ENCODE data around the gene ANXA1.
"Not testable (repeated sequence)": the region's sequence is repeated elsewhere in the genome, so short reads cannot be mapped to it uniquely, and the experiment has no call there.

The ANXA1 gene

GRCh38 chr9:73167614-73168013, 15.9 kb downstream of the ANXA1 start:
- no peak for TF ChIP-seq GATA1 (IDR thresholded peaks at IDR 0.05; ENCODE audit: low read depth, low read length)
- no peak for DNase-seq

- DNase-seq: no peak
- TF ChIP-seq GATA1 (IDR thresholded peaks at IDR 0.05; ENCODE audit: low read depth, low read length) (no peak), POLR2A (IDR thresholded peaks at IDR 0.05; ENCODE audit: low read length) (no peak)
Observed at GRCh38 chr9:73168298-73168934, 16.8 kb downstream of the ANXA1 start.

GRCh38 chr9:73170185-73170957, 18.7 kb downstream of the ANXA1 start:
- DNase-seq: no peak
- TF ChIP-seq POLR2A (IDR thresholded peaks at IDR 0.05; ENCODE audit: low read length) (no peak), GATA1 (IDR thresholded peaks at IDR 0.05; ENCODE audit: low read depth, low read length) (no peak)

- TF ChIP-seq POLR2A (IDR thresholded peaks at IDR 0.05; ENCODE audit: low read length) (no peak), GATA1 (IDR thresholded peaks at IDR 0.05; ENCODE audit: low read depth, low read length) (no peak)
- DNase-seq: no peak
Observed at GRCh38 chr9:73172901-73173215, 21.2 kb downstream of the ANXA1 start.

GRCh38 chr9:73173557-73174329, 22.1 kb downstream of the ANXA1 start:
- TF ChIP-seq POLR2A (IDR thresholded peaks at IDR 0.05; ENCODE audit: low read length): no peak
- no peak for TF ChIP-seq GATA1 (IDR thresholded peaks at IDR 0.05; ENCODE audit: low read depth, low read length)

GRCh38 chr9:73174330-73174980, 22.8 kb downstream of the ANXA1 start:
- TF ChIP-seq GATA1 (IDR thresholded peaks at IDR 0.05; ENCODE audit: low read depth, low read length) (no peak), POLR2A (IDR thresholded peaks at IDR 0.05; ENCODE audit: low read length) (no peak)
- DNase-seq: no peak

More at GRCh38 chr9:73173557-73174329, 22.1 kb downstream of the ANXA1 start:
- no peak for DNase-seq

- no peak for TF ChIP-seq GATA1 (IDR thresholded peaks at IDR 0.05; ENCODE audit: low read depth, low read length)
- no peak for TF ChIP-seq POLR2A (IDR thresholded peaks at IDR 0.05; ENCODE audit: low read length)
- DNase-seq: no peak
Observed at GRCh38 chr9:73176450-73176875, 24.8 kb downstream of the ANXA1 start.

- no peak for DNase-seq
- no peak for TF ChIP-seq POLR2A (IDR thresholded peaks at IDR 0.05; ENCODE audit: low read length)
- TF ChIP-seq GATA1 (IDR thresholded peaks at IDR 0.05; ENCODE audit: low read depth, low read length): no peak
Observed at GRCh38 chr9:73178044-73178443, 26.4 kb downstream of the ANXA1 start.

- DNase-seq: no peak
- no peak for TF ChIP-seq GATA1 (IDR thresholded peaks at IDR 0.05; ENCODE audit: low read depth, low read length)
- TF ChIP-seq POLR2A (IDR thresholded peaks at IDR 0.05; ENCODE audit: low read length): no peak
Observed at GRCh38 chr9:73179589-73179988, 27.9 kb downstream of the ANXA1 start.

GRCh38 chr9:73180403-73180802, 28.7 kb downstream of the ANXA1 start:
- TF ChIP-seq POLR2A (IDR thresholded peaks at IDR 0.05; ENCODE audit: low read length) (no peak), GATA1 (IDR thresholded peaks at IDR 0.05; ENCODE audit: low read depth, low read length) (no peak)
- DNase-seq: no peak

GRCh38 chr9:73182928-73183327, 31.3 kb downstream of the ANXA1 start:
- no peak for TF ChIP-seq GATA1 (IDR thresholded peaks at IDR 0.05; ENCODE audit: low read depth, low read length)
- TF ChIP-seq POLR2A (IDR thresholded peaks at IDR 0.05; ENCODE audit: low read length): no peak
- DNase-seq: no peak

- DNase-seq: peak in 1 of 2 experiments; percentile 18
- TF ChIP-seq POLR2A (IDR thresholded peaks at IDR 0.05; ENCODE audit: low read length): no peak
- no peak for TF ChIP-seq GATA1 (IDR thresholded peaks at IDR 0.05; ENCODE audit: low read depth, low read length)
Observed at GRCh38 chr9:73183428-73183827, 31.8 kb downstream of the ANXA1 start.

GRCh38 chr9:73183917-73184861, 32.5 kb downstream of the ANXA1 start:
- peak; percentile 55 to 74 for DNase-seq

GRCh38 chr9:73191109-73191508, 39.4 kb downstream of the ANXA1 start:
- not testable (repeated sequence) for DNase-seq

More at GRCh38 chr9:73183917-73184861, 32.5 kb downstream of the ANXA1 start:
- TF ChIP-seq POLR2A (IDR thresholded peaks at IDR 0.05; ENCODE audit: low read length) (no peak), GATA1 (IDR thresholded peaks at IDR 0.05; ENCODE audit: low read depth, low read length) (no peak)
